ENCODE data around the gene RSRC1.

The RSRC1 gene

DNA sequence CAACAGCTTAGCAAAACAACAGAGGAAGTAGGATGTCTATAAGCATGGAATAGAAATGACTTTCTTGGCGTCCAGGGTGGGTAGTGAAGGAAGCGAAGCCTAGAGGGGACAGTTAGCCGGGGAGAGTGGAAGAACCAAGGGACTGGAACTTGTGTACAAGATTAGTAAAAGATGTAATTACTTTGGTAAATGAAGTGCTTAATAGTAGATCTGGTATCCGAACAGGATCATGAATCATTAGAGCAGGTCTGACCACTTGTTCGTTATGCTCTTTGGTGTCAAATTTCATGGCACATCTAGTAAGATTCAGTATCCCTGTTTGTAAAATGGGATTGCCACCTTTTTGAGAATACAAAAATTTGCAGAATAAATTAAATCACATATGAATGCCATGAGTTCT lies 348.6 kb downstream of the RSRC1 start:
- Histone ChIP-seq H3K56ac (ENCODE audit: low read length) (no peak overlapping the region), H3K4ac (ENCODE audit: low read depth, low read length) (no peak overlapping the region), H2BK15ac (replicated peaks; ENCODE audit: low read depth) (no peak overlapping the region)

DNA sequence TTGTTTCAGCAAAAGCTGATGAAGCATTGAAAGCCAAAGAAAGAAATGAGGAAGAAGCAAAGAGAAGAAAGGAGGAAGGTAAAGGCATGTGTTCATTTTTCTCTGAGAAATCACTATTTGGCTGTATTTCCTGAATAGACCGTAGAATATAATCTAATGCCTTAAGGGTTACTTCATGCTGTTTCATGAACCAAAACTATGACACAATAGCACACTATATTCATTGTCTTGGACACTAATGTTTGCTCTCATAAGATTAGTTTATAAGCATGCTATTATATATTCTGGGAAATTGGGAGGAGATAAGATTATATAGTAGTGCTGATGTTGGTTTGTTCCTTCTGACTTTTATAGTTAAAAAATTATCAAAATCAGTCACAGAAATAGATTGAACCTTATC lies 351.0 kb downstream of the RSRC1 start:
- H4K8ac ChIP-seq (ENCODE audit: low read depth, low read length), result no peak overlapping the region
- H2BK5ac ChIP-seq (ENCODE audit: low read length), result no peak overlapping the region
- H2BK120ac ChIP-seq (ENCODE audit: low read depth, low read length), result no peak overlapping the region
- H3K36me3 ChIP-seq (ENCODE audit: control insufficient read depth, insufficient read depth, low read length), result no peaks in the 10 kb centered on the region
- no peak overlapping the region for H3K18ac ChIP-seq (ENCODE audit: low read length)
- no peak overlapping the region for H3K9ac ChIP-seq (ENCODE audit: low read length)
- no peak overlapping the region for H4K5ac ChIP-seq (ENCODE audit: low read length)
- no peak overlapping the region for H3K23ac ChIP-seq (ENCODE audit: low read length)
- no peaks in the 10 kb centered on the region for H3K79me2 ChIP-seq (ENCODE audit: control insufficient read depth, insufficient read depth, low read length)
- WGBS (ENCODE audit: extremely low coverage, insufficient coverage, low lambda C conversion rate), result no CpG with 5 or more reads among the region's 1 CpG
- H3K4ac ChIP-seq (ENCODE audit: low read depth, low read length), result no peak overlapping the region
- no peaks in the 10 kb centered on the region for H3K79me1 ChIP-seq (ENCODE audit: low read length)
- no peak overlapping the region for H2BK15ac ChIP-seq (replicated peaks; ENCODE audit: low read depth)
- H3K4me1 ChIP-seq (ENCODE audit: control insufficient read depth, low read depth, low read length), result no peaks in the 10 kb centered on the region
- H3K4me2 ChIP-seq (ENCODE audit: low read length), result no peak overlapping the region
- H2AK5ac ChIP-seq (ENCODE audit: low read length), result no peak overlapping the region
- no peak overlapping the region for H3K56ac ChIP-seq (ENCODE audit: low read length)
- no peak overlapping the region for H3K27ac ChIP-seq (ENCODE audit: low read depth, low read length)
- DNase-seq, result no peak
- no peak overlapping the region for H3K4me3 ChIP-seq (ENCODE audit: low read length)
- H3K27me3 ChIP-seq (ENCODE audit: insufficient read depth, low read length, poor library complexity), result no peaks in the 10 kb centered on the region

More for the DNA sequence above, 348.6 kb downstream of the RSRC1 start:
- no peaks in the 10 kb centered on the region for H3K4me1 ChIP-seq (ENCODE audit: control insufficient read depth, low read depth, low read length)
- no peak for DNase-seq
- H4K8ac ChIP-seq (ENCODE audit: low read depth, low read length), result no peak overlapping the region
- no peak overlapping the region for H3K4me3 ChIP-seq (ENCODE audit: low read length)
- no peak overlapping the region for H3K9ac ChIP-seq (ENCODE audit: low read length)
- H2BK5ac ChIP-seq (ENCODE audit: low read length), result no peak overlapping the region
- H3K79me2 ChIP-seq (ENCODE audit: control insufficient read depth, insufficient read depth, low read length), result no peaks in the 10 kb centered on the region
- no peak overlapping the region for H3K18ac ChIP-seq (ENCODE audit: low read length)
- no peaks in the 10 kb centered on the region for H3K36me3 ChIP-seq (ENCODE audit: control insufficient read depth, insufficient read depth, low read length)
- WGBS (ENCODE audit: extremely low coverage, insufficient coverage, low lambda C conversion rate), result no CpG with 5 or more reads among the region's 5 CpGs
- no peak overlapping the region for H3K23ac ChIP-seq (ENCODE audit: low read length)
- H4K5ac ChIP-seq (ENCODE audit: low read length), result no peak overlapping the region
- no peak overlapping the region for H2BK120ac ChIP-seq (ENCODE audit: low read depth, low read length)
- no peak overlapping the region for H3K4me2 ChIP-seq (ENCODE audit: low read length)
- H2AK5ac ChIP-seq (ENCODE audit: low read length), result no peak overlapping the region
- H3K27ac ChIP-seq (ENCODE audit: low read depth, low read length), result no peak overlapping the region
- no peaks in the 10 kb centered on the region for H3K27me3 ChIP-seq (ENCODE audit: insufficient read depth, low read length, poor library complexity)
- H3K79me1 ChIP-seq (ENCODE audit: low read length), result no peaks in the 10 kb centered on the region

DNA sequence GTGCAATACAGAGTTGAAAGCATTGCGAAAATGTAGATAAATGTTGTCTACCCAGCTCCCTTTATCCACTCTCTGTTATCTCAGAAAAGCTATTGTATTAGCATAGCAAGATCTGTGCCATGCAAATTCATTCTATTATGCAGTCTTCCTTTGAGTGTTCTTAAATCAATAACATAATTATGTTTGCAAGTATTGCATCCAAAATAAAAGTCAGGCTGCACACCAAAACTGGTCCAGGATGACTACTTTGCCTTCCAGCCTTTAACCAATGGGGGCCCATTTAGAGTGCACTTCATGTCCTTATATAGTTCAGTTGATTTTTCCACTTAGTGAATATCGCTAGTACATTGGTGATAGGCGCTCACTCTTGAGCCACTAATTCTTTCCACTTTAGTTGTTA lies 353.7 kb downstream of the RSRC1 start:
- Histone ChIP-seq H2AK5ac (ENCODE audit: low read length) (no peak overlapping the region), H3K79me1 (ENCODE audit: low read length) (no peaks in the 10 kb centered on the region), H3K27ac (ENCODE audit: low read depth, low read length) (no peak overlapping the region), H3K56ac (ENCODE audit: low read length) (no peak overlapping the region), H2BK5ac (ENCODE audit: low read length) (no peak overlapping the region), H2BK15ac (replicated peaks; ENCODE audit: low read depth) (no peak overlapping the region), H3K4me1 (ENCODE audit: control insufficient read depth, low read depth, low read length) (no peaks in the 10 kb centered on the region), H3K23ac (ENCODE audit: low read length) (no peak overlapping the region), H3K27me3 (ENCODE audit: insufficient read depth, low read length, poor library complexity) (no peaks in the 10 kb centered on the region), H3K18ac (ENCODE audit: low read length) (no peak overlapping the region), H4K8ac (ENCODE audit: low read depth, low read length) (no peak overlapping the region), H3K4me3 (ENCODE audit: low read length) (no peak overlapping the region), H3K4ac (ENCODE audit: low read depth, low read length) (no peak overlapping the region), H3K79me2 (ENCODE audit: control insufficient read depth, insufficient read depth, low read length) (no peaks in the 10 kb centered on the region), H3K36me3 (ENCODE audit: control insufficient read depth, insufficient read depth, low read length) (no peaks in the 10 kb centered on the region), H3K9ac (ENCODE audit: low read length) (no peak overlapping the region), H2BK120ac (ENCODE audit: low read depth, low read length) (no peak overlapping the region), H3K4me2 (ENCODE audit: low read length) (no peak overlapping the region), H4K5ac (ENCODE audit: low read length) (no peak overlapping the region)
- WGBS (ENCODE audit: extremely low coverage, insufficient coverage, low lambda C conversion rate), result no CpG with 5 or more reads among the region's 3 CpGs
- DNase-seq, result no peak

DNA sequence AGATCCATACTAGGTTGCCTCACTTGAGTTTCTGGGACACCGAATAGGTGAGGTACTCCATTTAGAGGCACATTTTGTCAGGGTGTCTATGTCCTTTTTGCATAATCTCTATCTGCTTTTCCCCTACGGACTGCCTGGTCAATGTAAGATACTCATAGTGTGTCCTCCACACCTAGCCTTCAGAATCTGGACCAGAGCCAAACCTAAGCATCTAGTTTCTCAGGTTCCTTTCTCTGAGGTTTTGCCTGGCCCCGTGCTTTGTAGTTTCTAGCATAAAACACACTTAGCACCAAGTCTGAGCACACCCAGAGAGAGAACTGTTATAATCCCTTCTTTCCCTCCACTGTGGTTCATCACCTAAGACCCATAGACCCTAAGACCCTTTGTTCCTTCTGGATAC lies 355.2 kb downstream of the RSRC1 start:
- no peak overlapping the region for H3K4me2 ChIP-seq (ENCODE audit: low read length)
- H3K36me3 ChIP-seq (ENCODE audit: control insufficient read depth, insufficient read depth, low read length), result no peaks in the 10 kb centered on the region
- H3K4me3 ChIP-seq (ENCODE audit: low read length), result no peak overlapping the region
- H4K8ac ChIP-seq (ENCODE audit: low read depth, low read length), result no peak overlapping the region
- H3K27me3 ChIP-seq (ENCODE audit: insufficient read depth, low read length, poor library complexity), result no peaks in the 10 kb centered on the region
- H3K4ac ChIP-seq (ENCODE audit: low read depth, low read length), result no peak overlapping the region
- no peak overlapping the region for H2AK5ac ChIP-seq (ENCODE audit: low read length)
- no peak overlapping the region for H3K27ac ChIP-seq (ENCODE audit: low read depth, low read length)
- no CpG with 5 or more reads among the region's 3 CpGs for WGBS (ENCODE audit: extremely low coverage, insufficient coverage, low lambda C conversion rate)
- H3K18ac ChIP-seq (ENCODE audit: low read length), result no peak overlapping the region
- no peak overlapping the region for H3K23ac ChIP-seq (ENCODE audit: low read length)
- H4K5ac ChIP-seq (ENCODE audit: low read length), result no peak overlapping the region
- H3K56ac ChIP-seq (ENCODE audit: low read length), result no peak overlapping the region
- H3K4me1 ChIP-seq (ENCODE audit: control insufficient read depth, low read depth, low read length), result no peaks in the 10 kb centered on the region
- H3K79me2 ChIP-seq (ENCODE audit: control insufficient read depth, insufficient read depth, low read length), result no peaks in the 10 kb centered on the region
- no peak for DNase-seq
- no peak overlapping the region for H3K9ac ChIP-seq (ENCODE audit: low read length)
- H3K79me1 ChIP-seq (ENCODE audit: low read length), result no peaks in the 10 kb centered on the region
- no peak overlapping the region for H2BK15ac ChIP-seq (replicated peaks; ENCODE audit: low read depth)
- H2BK5ac ChIP-seq (ENCODE audit: low read length), result no peak overlapping the region
- no peak overlapping the region for H2BK120ac ChIP-seq (ENCODE audit: low read depth, low read length)

DNA sequence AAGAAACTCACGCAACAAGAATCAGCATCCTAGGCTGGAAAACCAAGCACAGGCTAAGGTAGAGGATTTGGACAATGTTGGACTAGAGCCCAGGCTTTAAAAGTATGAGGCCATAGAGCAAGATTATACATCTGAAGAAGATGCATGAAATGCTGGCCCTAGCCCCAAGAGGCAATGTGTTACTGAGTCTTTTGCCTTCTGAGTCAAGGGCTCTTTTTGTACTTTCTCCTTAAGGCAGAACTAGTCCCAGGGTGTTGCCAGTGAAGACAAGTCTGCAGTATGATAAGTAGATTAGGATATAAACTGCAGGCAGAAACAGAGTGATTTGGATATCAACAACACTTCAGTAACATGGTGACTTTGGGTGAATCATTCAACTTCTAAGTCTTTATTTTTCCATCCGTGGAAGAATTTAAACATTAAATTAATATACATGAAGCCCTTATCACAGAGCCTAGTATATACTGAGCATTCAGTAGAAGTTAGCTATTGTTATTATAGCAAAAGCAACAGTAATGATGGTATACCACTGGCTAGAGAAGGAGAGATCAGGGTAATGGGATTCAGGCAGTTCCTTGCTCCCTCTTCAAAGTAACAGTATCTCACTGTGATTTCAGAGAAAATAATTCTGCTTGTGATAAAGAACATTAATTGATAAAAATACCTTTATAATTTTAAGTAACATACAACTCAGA lies 361.2 kb downstream of the RSRC1 start:
- Histone ChIP-seq H3K4me2 (ENCODE audit: low read length) (no peak overlapping the region), H3K27me3 (ENCODE audit: insufficient read depth, low read length, poor library complexity) (no peaks in the 10 kb centered on the region), H3K4ac (ENCODE audit: low read depth, low read length) (no peak overlapping the region), H2BK120ac (ENCODE audit: low read depth, low read length) (no peak overlapping the region), H3K27ac (ENCODE audit: low read depth, low read length) (no peak overlapping the region), H3K9ac (ENCODE audit: low read length) (no peak overlapping the region), H4K5ac (ENCODE audit: low read length) (no peak overlapping the region), H3K56ac (ENCODE audit: low read length) (no peak overlapping the region), H3K79me2 (ENCODE audit: control insufficient read depth, insufficient read depth, low read length) (no peaks in the 10 kb centered on the region), H3K23ac (ENCODE audit: low read length) (no peak overlapping the region), H2BK15ac (replicated peaks; ENCODE audit: low read depth) (no peak overlapping the region), H3K18ac (ENCODE audit: low read length) (no peak overlapping the region), H2AK5ac (ENCODE audit: low read length) (no peak overlapping the region), H3K4me1 (ENCODE audit: control insufficient read depth, low read depth, low read length) (no peaks in the 10 kb centered on the region), H2BK5ac (ENCODE audit: low read length) (no peak overlapping the region), H3K79me1 (ENCODE audit: low read length) (no peaks in the 10 kb centered on the region), H4K8ac (ENCODE audit: low read depth, low read length) (no peak overlapping the region), H3K4me3 (ENCODE audit: low read length) (no peak overlapping the region), H3K36me3 (ENCODE audit: control insufficient read depth, insufficient read depth, low read length) (no peaks in the 10 kb centered on the region)
- no peak for DNase-seq
- WGBS (ENCODE audit: extremely low coverage, insufficient coverage, low lambda C conversion rate), result no CpG with 5 or more reads among the region's 2 CpGs

All from mesendoderm (in vitro differentiated cells).